ENCODE data around the gene SPATA9. TPM values are rescaled to one million over a fixed set of nuclear protein-coding genes. Genes with fewer than 3 reads are reported as not detected.

Gene SPATA9
- total RNA-seq, 4 donors from 2014 or later: 0.82 to 1.5 TPM; not detected in 2

DNA sequence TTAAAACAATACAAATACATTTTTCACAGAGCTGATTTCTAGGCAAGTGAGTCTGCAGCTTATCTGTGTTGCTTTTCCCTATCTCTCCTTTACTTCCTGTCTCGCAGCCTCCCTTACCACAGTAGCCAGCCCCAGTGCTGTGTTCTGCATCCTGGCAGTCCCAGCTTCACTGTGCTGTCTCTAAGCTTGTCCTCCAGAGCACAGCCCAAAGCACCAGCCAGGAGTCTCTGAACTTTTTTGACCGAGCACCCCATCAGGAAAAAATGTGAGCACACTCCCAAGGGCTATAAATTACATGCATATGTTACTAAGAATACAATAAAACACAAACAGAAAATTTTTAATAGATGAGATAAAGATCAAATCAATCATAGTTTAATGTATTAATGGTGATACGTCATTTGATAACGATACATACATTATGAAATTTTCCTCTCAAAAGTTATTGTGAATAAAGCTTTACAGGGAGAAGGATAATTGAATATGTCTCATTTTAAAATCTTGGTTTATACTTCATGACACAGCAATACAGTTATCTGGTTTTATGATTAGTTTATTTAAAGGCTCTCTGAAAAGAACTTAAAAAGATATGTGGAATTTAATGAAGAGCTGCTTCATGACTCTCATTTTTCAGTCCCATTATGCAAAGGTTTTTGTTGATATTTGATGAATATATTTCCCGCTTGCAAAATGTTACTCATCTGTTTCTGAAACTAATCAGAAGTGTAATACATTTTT, 41.0 kb upstream of the SPATA9 start:
- in situ Hi-C loops (cut with MboI; ENCODE audit: low pct_ligation_motif_present in 1 of 4, low pct_unique_long_range_greater_than_20kb in 1 of 4, low sequenced_read_pairs in 3 of 4) (loop anchor here in 1 of 4 donors (10.0 kb wide), 1 partner anchor 59 kb away; no protein-coding TSS in a partner anchor), intact Hi-C loops (cut with DNase I; ENCODE audit: low total_unique reads) (no loop called here)
- DNase-seq: no peak
- no peak for TF ChIP-seq EP300 (IDR thresholded peaks at IDR 0.05; ENCODE audit: low read depth)
- no peak for TF ChIP-seq CTCF (IDR thresholded peaks at IDR 0.05)
- TF ChIP-seq POLR2A (IDR thresholded peaks at IDR 0.05): no peak
- TF ChIP-seq POLR2AphosphoS5 (IDR thresholded peaks at IDR 0.05): no peak
- Histone ChIP-seq H3K27ac (peak overlapping the region; percentile 14 to 95 (median 72)), H3K4me3 (no peak overlapping the region), H3K27me3 (no peaks in the 10 kb centered on the region), H3K36me3 (no peaks in the 10 kb centered on the region), H3K9me3 (no peaks in the 10 kb centered on the region), H3K4me1 (peaks cover 4 to 60% (median 15%) of the 10 kb centered on the region in 4 donors)
- 59 to 70% methylated on average over 4 to 5 of the region's 5 CpGs for WGBS, 2 donors (ENCODE audit: low coverage in 1 of 2)

DNA sequence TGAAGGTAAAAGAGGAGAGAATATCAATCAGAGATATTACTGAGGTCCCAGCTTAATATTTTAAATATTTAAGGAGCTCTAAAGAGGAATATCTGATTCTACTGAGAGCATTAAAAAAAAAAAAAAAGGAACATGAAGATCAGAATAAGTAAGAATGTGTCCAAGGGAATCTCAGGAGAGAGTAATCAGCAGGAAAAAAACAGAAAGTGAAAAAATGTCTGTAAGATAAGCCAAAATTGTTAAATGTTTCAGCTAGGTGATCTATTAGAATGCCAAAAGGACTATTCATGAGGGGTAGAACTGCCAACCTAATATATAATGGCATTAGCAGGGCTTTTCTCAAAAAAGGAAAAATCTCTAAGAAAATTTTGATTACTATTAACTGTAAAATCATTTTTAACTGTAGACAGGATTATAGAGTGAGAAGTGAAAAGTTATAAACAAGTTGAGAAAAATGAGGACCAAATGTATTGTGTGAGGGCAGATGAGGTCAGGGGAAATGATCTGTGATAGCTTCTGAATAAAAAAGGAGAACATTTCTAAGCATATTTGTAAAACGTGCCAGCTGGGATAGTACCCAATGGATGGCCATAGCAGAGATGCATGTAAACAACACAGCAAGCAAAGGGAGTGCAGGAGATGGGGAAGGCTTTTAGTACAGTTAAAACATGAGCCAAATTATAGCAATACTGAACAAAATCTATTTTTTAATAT, 38.9 kb upstream of the SPATA9 start:
- no peaks in the 10 kb centered on the region for H3K27me3 ChIP-seq
- no peak for DNase-seq
- intact Hi-C loops (cut with DNase I; ENCODE audit: low total_unique reads): no loop called here
- H3K36me3 ChIP-seq: no peaks in the 10 kb centered on the region
- TF ChIP-seq CTCF (IDR thresholded peaks at IDR 0.05) (no peak), POLR2AphosphoS5 (IDR thresholded peaks at IDR 0.05) (no peak), EP300 (IDR thresholded peaks at IDR 0.05; ENCODE audit: low read depth) (no peak), POLR2A (IDR thresholded peaks at IDR 0.05) (no peak)
- WGBS, 2 donors (ENCODE audit: low coverage in 1 of 2): 29 to 43% methylated on average over 1 of the region's 1 CpG
- H3K9me3 ChIP-seq: no peaks in the 10 kb centered on the region
- H3K4me3 ChIP-seq: no peak overlapping the region
- in situ Hi-C loops (cut with MboI; ENCODE audit: low pct_ligation_motif_present in 1 of 4, low pct_unique_long_range_greater_than_20kb in 1 of 4, low sequenced_read_pairs in 3 of 4): loop anchor here in 1 of 4 donors (10.0 kb wide), 1 partner anchor 57 kb away; no protein-coding TSS in a partner anchor
- H3K4me1 ChIP-seq: peaks cover 0 to 51% (median 11%) of the 10 kb centered on the region in 4 donors
- H3K27ac ChIP-seq: peak overlapping the region in 1 of 4 donors; percentile 37

GRCh38 chr5:95720094-95720786, 37.4 kb upstream of the SPATA9 start:
- H3K9me3 ChIP-seq: no peaks in the 10 kb centered on the region
- no peaks in the 10 kb centered on the region for H3K27me3 ChIP-seq
- in situ Hi-C loops (cut with MboI; ENCODE audit: low pct_ligation_motif_present in 1 of 4, low pct_unique_long_range_greater_than_20kb in 1 of 4, low sequenced_read_pairs in 3 of 4): loop anchor here in 1 of 4 donors (10.0 kb wide), 1 partner anchor 55 kb away; no protein-coding TSS in a partner anchor
- TF ChIP-seq POLR2AphosphoS5 (IDR thresholded peaks at IDR 0.05): no peak
- TF ChIP-seq EP300 (IDR thresholded peaks at IDR 0.05; ENCODE audit: low read depth): no peak
- TF ChIP-seq POLR2A (IDR thresholded peaks at IDR 0.05): no peak
- no peak for TF ChIP-seq CTCF (IDR thresholded peaks at IDR 0.05)
- peak overlapping the region; percentile 12 to 37 (median 29) for H3K27ac ChIP-seq
- peaks cover 0 to 43% (median 9%) of the 10 kb centered on the region in 4 donors for H3K4me1 ChIP-seq
- WGBS, 2 donors (ENCODE audit: low coverage in 1 of 2): 51 to 54% methylated on average over 3 of the region's 3 CpGs
- intact Hi-C loops (cut with DNase I; ENCODE audit: low total_unique reads): no loop called here
- H3K36me3 ChIP-seq: no peaks in the 10 kb centered on the region
- no peak for DNase-seq
- H3K4me3 ChIP-seq: no peak overlapping the region

DNA sequence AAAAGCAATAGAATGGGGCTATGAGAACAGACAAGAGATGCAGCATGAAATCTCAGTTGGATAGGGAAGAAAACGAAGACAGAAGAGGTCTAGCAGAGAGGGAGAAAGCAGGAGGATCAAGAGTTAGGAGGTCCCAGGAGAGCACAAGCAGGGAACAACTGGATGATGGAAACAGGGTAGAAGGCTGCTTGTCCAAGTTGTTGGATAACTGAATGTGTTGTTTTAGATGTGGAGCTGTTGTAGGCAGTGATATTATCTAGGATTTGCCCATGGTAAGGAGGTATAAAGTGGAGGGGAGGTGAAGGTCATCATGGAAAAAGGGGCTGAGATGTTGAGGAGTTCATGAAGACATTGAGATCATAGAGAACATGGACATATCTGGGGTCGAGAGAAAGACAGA, 35.9 kb upstream of the SPATA9 start:
- H3K36me3 ChIP-seq: no peaks in the 10 kb centered on the region
- peaks cover 0 to 41% (median 8%) of the 10 kb centered on the region in 4 donors for H3K4me1 ChIP-seq
- no peak overlapping the region for H3K27ac ChIP-seq
- in situ Hi-C loops (cut with MboI; ENCODE audit: low pct_ligation_motif_present in 1 of 4, low pct_unique_long_range_greater_than_20kb in 1 of 4, low sequenced_read_pairs in 3 of 4) (no loop called here), intact Hi-C loops (cut with DNase I; ENCODE audit: low total_unique reads) (no loop called here)
- H3K27me3 ChIP-seq: no peaks in the 10 kb centered on the region
- no peaks in the 10 kb centered on the region for H3K9me3 ChIP-seq
- TF ChIP-seq POLR2A (IDR thresholded peaks at IDR 0.05) (no peak), EP300 (IDR thresholded peaks at IDR 0.05; ENCODE audit: low read depth) (no peak), CTCF (IDR thresholded peaks at IDR 0.05) (no peak)
- 75 to 89% methylated on average over 2 of the region's 2 CpGs for WGBS, 2 donors (ENCODE audit: low coverage in 1 of 2)
- no peak overlapping the region for H3K4me3 ChIP-seq
- DNase-seq: no peak
